ENCODE measurements around the gene CCNK.

The CCNK gene

DNA sequence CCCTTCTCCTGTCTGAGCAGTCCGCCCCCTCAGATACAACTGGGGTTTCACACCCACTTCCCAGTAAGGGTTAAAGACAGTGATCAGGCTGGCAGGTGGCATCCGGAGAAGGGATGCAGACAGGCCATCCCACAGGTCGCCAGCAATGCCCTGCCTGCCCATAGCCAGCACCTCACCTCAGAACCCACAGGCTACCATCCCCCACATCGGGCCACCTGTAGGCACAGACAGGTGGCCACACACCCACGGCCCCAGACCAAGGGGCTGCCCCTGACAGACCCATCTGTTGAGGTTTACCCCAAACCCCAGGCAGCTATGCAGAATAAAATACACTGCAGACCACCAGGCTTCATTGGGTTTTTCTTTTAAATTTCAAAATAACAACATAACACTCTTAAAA lies 57.5 kb downstream of the CCNK start:
- DNase-seq: no peak

DNA sequence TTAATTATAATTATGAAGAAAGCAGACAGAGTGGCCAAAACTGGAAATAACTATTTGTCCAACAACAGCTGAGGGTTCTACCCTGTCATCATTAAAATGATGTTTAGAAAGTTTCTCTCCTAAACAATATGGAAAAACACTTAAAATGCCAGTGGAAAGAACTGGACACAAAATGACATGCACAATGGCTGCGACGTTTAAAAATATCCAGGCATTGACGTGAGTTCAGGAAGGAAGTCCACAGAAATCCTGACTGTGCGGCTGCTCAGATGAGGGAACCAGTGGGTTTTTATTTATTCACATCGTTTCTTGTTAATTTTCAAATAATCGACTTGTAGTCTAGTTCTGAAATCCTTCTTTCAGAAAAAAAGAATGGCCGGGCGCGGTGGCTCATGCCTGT lies 58.3 kb downstream of the CCNK start:
- no peak for DNase-seq

DNA sequence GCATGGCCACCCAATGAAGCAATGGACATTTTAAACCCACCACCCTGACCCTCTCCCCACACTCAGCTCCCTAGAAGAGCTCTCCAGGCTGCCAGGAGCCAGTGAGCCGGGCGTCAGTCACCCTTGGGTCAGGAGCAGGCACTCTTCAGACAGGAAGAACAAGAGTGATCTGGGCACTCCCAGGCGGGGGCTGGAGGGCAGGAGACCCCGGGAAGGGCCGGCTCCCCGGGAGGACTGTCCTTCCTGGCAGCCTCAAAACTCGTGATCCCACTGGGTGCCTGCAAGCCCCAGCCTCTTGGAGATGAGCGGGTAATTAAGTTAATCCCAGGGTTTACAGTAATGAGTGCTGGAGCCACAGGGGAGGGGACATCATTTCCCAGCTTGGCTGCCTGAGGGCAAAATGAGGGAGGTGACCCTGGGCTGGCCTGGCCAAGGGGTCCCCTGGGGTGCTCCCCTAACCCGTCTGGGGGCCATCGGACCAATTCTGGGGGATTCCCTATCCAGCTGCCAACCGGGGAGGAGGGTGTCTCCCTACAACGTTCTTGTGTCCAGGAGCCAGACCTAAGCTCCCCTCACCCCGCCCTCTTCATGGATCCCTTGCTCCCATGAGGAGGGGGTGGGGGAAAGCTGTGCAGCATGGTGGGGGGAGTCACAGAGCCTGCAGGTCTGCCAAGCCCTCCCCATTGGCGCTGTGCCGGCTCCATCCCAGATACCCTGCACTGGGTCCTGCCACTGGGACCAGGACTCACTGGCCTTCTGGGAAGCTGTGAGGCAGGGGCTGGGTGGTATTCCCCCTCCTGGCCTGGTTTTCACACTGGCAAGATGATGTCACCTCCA lies 59.2 kb downstream of the CCNK start:
- DNase-seq: no peak

DNA sequence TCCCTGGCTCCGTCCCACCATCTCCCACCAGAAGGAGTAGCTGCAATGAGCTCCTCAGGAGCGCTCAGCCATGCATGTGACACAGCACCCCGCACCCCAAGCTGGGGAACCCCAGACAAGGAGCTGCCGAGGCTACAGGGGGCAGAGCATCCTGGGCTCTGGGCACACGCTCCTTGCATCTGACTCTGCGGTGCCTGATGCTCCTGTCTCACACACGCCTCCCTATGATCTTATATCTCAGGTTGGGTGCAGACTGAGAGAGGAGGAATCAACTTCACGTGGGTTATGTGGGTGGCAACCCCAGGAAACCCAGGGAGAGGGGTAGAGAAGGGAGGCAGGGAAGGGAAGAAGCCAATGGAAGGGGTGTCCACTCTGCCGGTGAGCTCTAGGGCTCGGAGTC lies 60.0 kb downstream of the CCNK start:
- DNase-seq: no peak

DNA sequence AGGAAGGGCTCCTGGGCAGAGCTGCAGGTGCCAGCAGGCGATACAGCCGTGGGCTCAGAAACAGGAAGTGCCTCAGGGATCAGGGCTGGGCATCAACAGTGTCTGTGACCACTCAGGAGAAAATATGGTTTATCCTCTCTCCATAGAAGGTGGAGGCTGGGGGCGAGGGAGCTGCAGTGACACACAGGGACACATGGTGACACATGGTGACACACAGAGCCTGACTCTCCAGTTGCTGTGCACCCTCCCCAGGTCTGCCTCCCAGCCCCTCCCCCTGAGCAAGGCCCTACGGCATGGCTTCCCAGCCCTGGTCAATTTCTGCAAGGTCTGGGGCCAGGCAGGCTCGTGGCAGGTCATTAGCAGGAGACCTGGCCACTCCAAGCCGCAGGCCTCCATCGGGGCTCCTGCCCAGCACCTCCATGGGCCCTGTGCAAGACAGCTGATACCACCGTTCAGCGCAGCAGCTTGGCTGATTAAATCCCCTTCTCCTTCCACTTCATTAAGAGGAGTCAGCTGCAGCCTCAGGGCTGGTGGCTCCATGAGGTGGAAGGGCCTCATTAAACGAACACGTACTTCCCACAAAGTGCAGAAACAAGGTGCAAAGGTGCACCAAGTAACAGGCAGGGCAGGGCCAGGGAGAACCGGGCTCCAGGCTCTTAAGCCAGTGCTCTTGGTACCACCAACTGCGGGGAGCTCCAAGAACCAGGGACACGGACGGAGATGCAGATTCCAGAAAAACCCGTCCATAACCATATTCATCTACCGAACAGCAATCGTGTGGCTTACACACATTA lies 60.7 kb downstream of the CCNK start:
- DNase-seq: no peak

DNA sequence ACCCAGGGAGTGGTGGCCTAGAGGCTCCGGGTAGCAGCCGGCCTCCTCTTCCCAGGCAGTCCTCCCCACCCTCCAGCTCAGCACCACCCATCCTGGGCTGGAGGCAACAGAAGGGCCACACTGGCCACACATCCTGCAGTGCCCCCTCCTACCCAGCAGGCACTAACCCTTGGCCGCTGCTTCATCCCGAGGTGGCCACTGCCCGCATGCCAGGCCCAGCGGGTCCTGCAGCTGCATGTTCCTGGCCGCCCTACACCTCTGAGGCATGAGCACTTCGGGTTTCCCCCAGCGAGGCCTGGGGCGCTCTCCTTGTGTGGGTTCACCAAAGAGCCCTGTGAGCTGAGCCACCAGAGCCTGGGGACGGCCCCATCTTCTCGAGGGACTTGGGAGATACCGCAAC lies 61.4 kb downstream of the CCNK start:
- no peak for DNase-seq

DNA sequence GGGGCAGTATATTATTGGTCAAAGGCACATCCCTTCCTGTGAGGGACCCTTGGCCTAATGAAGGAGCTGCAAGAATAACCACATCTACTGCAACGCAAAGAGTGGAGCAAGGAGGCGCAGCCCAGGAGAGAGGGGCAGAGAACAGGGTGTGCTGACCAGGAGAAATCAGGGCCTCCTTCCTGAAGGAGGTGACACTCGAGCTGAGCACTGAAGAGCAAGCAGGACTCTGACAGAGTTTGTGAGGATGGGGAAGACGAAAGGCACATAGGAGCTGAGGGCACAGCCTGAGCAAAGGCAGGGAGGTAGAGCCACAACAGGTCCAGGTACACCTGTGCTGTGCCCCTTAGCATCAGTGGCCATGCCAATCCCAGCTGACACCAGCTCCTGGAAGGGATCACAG lies 62.2 kb downstream of the CCNK start:
- DNase-seq: no peak

DNA sequence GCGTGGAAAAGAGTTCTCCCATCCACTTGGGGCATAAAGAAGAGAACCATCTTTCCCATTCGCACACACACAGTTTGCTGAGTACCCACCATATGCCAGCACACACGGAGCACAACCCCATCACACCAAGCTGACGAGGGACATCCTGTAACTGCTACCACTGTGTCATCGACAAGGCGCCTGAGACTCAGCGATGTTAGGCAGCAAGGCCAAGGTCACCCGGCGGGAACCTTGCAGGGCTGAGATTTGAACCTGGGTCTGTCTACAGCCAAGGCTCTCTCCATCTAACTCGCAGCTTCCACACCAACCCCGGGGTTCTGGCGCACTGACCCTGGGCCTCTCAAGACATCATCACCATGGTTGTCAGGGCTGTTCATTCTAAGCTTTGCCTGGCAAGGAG lies 62.8 kb downstream of the CCNK start:
- no peak for DNase-seq

DNA sequence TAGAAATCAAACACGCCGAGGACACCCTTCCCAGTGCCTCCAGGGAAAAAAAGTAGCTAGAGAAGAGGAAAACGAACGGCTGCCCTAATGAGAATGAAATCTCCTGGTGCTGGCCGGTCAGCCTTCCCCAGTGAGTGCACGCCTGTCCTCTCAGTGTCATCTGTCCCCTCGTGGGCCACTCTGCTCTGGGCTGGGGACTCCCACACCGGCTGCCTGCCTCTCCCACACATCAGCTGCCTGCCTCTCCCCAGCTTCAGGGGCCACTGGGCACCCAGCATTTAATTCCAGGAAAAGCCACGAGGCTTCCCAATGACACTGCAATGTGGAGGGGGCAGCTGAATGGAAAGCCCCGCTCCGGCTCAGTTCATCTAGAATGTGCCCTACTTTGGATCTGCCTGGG lies 63.8 kb downstream of the CCNK start:
- DNase-seq: no peak

DNA sequence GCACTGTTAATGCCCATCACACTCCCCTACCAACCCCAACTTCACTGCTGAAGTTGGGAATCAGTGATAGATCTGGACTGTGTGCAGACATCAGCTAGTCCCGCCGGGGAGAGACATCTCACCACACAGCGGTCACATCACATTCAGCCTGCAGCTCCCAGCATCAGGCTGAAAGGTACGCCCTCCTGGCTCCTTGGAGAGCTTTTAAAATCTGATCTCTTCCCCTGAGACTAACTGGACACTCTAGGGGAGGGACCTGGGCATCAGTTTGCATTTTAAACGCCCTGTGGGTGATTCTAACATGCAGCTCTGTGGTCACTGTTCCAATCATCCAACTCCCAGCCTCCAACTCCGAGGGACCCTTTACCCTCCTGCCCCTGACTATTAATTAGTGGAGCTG lies 64.4 kb downstream of the CCNK start:
- no peak for DNase-seq

DNA sequence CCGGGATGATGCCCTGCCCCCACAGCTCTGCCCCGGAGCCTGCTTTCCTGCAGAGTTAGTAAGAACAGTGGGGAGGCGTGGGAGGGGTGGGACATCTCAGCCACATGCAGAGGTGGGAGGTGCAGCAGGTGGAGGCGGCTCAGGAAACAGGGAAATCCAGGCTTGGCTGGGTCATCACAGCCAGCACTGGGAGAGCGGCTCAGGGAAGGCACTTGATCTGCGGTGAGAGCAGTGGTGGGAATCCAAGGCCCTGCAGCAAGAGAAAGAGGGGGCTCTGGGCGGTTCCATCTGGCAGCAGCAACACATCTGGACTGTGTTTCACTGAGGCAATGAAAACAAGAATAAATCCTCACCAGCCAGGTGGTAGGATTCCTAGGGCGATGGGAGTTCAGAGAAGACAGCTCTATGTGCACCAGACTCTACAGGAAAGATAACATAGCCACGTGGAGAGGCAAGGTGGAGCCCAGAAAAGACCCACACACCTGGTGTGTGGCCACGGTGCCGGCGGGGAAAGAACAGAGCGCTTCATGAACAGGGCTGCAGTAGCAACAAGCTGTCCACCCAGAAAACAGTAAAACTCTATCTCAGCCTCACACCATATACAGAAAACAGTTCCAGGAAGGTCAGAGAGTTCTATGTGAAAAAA lies 65.1 kb downstream of the CCNK start:
- DNase-seq: no peak

DNA sequence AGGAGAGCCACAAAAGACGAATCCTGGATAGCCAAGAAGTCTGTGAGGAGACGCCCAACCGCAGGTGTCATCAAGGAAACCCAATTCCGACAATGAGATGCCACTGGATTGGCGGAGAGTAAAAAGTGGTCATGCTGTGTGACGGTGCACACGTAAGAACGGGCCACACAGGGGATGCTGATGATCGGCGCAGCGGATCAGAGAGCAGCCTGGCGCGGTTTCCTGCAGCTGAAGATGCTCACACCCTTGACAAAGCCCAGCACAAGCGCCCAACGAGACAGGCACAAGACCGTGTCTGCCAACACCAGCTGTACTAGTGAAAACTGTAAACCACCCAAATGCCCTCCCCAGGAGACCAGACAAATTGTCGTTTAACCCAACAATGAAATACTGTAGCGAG lies 67.0 kb downstream of the CCNK start:
- no peak for DNase-seq

DNA sequence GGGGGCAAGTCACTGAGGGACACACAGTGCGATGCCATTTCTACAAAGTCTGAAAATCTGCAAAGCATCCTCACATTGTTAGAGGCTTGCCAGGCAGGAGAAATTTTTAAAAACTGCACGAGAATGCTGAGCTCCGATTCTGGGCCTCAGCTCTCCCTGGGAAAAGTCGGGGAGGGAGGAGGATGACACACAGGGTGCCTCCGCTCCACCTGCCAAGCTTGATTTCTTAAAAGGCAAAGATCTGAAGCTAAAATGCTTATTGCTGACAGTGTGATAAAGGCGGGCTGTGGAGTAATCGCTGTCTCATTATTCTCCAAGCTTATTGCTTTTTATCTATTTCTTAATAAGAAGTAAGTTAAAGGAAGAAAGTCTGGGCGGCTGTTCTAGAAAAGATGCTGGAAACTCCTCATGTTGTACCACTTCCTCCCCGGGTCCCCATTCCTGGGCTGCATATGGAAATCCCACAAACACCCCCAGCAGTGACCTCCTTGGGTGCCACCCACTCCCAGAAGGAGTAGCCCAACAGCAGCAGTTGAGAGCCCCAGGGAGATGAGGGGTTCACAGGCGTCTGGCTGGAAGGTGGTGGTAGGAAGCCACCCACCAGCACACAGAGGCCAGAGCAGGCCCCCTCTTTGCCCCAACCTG lies 67.8 kb downstream of the CCNK start:
- DNase-seq: no peak

DNA sequence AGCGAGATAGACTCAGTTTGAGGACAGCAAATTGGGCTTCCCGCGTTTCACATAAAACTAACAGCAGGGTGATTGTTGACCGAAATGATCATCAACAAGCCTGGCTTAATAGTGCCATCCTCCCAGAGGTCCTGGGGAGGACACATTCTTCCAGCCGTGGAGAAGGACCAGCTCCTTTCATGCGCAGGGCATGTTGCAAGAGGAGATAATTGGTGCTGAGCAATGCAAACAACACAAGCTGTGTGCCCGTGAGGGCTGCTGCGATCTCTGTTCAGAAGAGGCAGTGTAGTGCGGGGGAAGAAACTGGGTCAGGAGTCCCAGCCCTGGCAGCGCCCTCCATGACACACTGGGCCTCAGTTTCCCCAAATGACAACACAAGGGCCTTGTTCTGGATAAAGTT lies 68.5 kb downstream of the CCNK start:
- DNase-seq: no peak

DNA sequence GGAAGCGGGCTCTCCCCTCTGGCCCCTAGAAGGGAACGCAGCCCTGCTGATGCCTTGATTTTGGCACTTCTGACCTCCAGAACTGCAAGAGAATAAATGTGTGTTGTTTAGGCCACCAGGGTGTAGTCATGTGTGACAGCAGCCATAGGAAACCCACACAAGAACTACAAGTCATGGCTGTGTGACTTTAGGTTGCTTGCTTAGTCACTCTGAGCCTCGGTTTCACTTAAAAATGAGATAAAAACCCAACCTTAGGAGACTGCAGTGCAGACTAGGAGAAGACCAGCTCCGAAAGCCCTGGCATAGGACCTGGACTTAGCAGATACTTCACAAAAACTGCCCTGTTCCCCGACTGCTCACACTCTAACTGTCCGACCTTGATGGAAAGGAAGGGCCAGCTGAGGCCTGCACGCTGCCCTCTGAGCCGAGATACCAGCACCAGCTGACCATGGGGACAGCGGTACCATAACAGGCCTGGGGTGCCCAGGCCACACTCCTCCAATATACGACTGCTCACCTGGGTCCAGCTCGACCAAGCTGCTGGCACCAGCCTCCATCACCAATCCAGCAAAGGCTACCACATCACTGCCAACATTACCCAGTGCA lies 69.3 kb downstream of the CCNK start:
- DNase-seq: no peak

DNA sequence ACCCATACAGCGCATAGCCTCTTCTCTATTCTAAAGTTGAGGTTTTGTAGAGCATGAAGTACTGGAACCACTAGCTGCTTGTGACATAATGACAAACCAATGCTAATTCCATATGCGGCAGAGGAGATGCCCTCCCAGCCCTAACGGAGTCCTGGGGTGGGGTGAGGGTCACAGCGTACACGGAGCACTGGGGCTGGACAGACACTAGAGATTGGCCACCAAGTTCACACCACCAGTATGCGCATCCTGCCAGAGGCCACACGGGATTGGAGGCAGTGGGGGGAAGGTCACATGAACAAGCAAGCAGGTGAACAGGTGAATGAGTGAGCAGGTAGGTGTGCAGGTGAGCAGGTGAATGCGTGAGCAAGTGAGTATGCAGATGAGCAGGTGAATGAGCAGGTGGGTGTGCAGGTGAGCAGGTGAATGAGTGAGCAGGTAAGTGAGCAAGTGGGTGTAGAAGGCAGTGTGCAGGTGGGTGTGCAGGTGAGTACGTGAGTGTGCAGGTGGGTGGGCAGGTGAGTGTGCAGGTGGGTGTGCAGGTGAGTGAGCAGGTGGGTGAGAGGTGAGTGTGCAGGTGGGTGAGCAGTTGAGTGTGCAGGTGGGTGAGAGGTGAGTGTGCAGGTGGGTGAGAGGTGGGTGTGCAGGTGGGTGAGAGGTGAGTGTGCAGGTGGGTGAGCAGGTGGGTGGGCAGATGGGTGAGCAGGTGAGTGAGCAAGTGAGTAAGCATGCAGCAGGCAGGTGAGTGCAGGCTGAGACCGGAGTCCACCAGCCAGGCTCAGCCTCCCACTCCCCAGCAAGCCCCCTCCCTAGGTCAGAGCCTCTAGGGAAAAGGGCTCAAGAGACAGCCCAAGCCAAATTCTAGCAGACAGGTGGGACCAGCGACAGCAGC lies 70.1 kb downstream of the CCNK start:
- no peak for DNase-seq

DNA sequence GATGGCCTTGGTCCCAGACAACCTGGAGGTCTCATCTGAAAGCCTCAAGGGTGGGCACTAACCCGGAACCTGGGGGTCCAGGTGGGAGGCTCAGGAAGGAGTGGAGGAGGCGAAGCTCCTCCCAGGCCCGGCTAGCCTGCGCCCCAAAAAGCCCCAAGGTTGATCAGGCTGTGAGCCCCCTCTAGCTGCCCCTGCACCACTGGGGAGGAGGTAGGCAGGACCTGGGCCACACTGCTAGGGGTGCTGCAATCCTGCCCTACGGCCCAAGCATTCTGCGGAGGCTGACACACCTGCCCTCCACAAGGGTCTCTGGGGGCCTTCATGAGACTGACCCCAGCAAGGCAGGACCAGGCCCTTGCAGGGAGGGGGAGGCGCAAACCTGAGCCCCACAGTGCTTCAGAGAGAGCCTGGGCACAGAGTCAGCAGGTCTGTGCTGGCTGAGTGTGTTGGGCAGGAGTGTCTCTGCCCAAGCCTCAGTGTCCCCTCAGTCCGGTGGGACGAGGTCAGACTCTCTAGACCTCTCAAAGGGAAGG lies 70.9 kb downstream of the CCNK start:
- DNase-seq: no peak

DNA sequence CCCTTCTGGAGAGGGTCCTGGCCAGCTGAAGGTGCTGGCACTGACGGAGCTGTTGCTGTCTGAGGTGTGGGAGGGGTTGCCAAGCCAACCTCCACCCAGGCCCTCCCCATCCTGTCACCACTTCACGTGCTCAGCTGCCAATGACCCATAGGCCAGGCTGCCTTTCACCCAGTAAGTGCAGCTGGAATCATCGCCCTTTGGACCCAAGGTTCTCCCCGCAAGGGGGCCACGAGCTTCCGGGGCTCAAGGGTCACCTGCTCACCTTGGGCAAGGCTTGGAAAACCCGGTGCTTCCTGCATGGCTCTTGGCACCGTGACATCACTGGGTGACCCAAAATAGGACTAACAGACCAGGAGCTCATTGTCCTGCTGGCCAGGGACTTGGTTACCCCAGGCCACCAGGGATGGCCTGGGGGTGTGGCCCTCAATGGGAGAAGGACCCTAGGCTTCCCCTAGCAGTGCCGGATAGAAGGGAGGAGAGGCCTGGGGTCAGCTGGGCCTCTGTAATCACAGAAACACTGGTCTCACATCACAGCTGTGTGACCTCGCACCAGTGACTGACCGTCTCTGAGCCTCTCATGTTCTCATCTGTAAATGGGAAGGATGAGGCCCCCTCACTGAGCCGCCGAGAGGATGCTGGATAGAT lies 71.5 kb downstream of the CCNK start:
- DNase-seq: no peak

DNA sequence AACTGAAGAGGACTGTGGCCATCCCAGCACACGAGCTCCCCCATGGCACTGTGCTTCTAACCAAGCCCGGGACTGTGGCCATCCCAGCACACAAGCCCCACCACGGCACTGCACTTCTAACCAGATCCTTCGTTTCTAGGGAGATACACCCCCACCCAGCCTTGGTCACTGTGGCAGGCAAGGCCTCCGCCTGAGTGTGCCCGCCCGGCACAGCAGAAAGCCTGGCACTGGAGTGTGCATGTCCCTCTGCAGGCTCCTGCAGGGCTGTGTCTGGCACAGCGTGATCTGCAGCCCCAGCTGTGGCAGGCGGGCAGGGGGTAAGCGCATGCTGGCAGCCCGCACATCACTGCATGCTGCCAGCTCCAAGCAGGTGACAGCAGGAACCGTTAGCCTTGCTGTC lies 73.0 kb downstream of the CCNK start:
- no peak for DNase-seq

DNA sequence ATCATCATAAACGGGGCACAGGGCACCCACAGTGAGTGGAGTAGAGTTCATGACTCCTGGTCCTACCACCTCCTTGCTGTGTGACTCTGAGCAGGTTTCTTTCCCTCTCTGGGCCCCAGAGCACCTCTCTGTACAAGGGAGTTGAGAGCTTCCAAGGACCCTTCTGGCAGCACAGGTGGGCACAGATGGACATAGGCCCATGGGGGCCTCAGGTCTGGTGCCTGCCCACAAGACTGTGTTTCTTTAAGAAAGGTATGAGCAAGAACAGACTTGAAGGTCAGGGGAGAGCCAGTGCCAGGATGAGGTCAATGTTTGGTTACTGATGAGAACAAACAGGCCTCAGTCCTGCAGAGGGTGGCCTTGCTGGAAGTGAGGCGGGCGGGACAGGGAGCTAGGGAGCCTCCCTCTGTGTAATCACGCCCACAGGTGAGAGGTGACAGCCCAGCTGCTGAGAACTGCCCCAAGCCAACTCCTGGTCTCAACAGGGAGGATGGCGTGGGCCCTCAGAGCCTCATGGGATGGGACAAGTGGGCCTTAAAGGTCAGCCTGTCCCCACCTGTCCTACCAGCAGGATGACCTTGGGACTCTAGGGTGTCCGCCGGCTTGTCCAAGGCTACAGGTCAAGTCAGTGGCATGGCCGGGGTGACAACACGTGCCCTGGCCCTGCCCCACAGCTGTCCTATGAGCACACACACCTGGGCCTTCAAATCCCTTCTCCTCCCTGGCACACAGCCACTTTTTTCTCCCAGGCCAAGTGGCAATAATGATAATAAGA lies 73.7 kb downstream of the CCNK start:
- no peak for DNase-seq

Data from CD4-positive, alpha-beta T cell treated with Interleukin-21 for 1 hour (primary cell).